ENCODE measurements around the gene CLMN.
"Not testable (repeated sequence)": the region's sequence is repeated elsewhere in the genome, so short reads cannot be mapped to it uniquely, and the experiment has no call there.

The CLMN gene

GRCh38 chr14:95182379-95182778 is 137.3 kb downstream of the CLMN start:
- intact Hi-C loops (cut with DNase I; ENCODE audit: low total_unique reads): no loop called here

GRCh38 chr14:95180966-95181741 is 138.6 kb downstream of the CLMN start:
- Histone ChIP-seq H3K4me3 (no peak overlapping the region), H3K27me3 (no peaks in the 10 kb centered on the region), H3K36me3 (peaks cover 0 to 4% (median 4%) of the 10 kb centered on the region in 3 donors), H3K4me1 (peaks cover 0 to 17% (median 5%) of the 10 kb centered on the region in 4 donors), H3K9me3 (no peaks in the 10 kb centered on the region), H3K27ac (no peak overlapping the region)
- TF ChIP-seq CTCF (IDR thresholded peaks at IDR 0.05): no peak
- DNase-seq: no peak
- intact Hi-C loops (cut with DNase I; ENCODE audit: low total_unique reads): no loop called here

More at GRCh38 chr14:95182379-95182778, 137.3 kb downstream of the CLMN start:
- TF ChIP-seq CTCF (IDR thresholded peaks at IDR 0.05): no peak
- DNase-seq: no peak
- Histone ChIP-seq H3K36me3 (peaks cover 0 to 4% (median 4%) of the 10 kb centered on the region in 3 donors), H3K4me3 (no peak overlapping the region), H3K4me1 (peaks cover 0 to 17% (median 5%) of the 10 kb centered on the region in 4 donors), H3K27me3 (no peaks in the 10 kb centered on the region), H3K9me3 (no peaks in the 10 kb centered on the region), H3K27ac (no peak overlapping the region)

- H3K4me3 ChIP-seq; H3K27ac ChIP-seq; intact Hi-C loops (cut with DNase I; ENCODE audit: low total_unique reads); H3K9me3 ChIP-seq; H3K4me1 ChIP-seq; H3K36me3 ChIP-seq; DNase-seq; H3K27me3 ChIP-seq: not testable (repeated sequence)
These were observed 144.0 kb downstream of the CLMN start for GRCh38 chr14:95175670-95176069.

GRCh38 chr14:95174184-95174792 is 145.4 kb downstream of the CLMN start:
- peak in 1 of 2 experiments; percentile 21 for TF ChIP-seq CTCF (IDR thresholded peaks at IDR 0.05)
- intact Hi-C loops (cut with DNase I; ENCODE audit: low total_unique reads): no loop called here
- H3K27ac ChIP-seq: no peak overlapping the region
- H3K4me1 ChIP-seq: no peaks in the 10 kb centered on the region
- no peaks in the 10 kb centered on the region for H3K9me3 ChIP-seq
- DNase-seq: no peak
- H3K36me3 ChIP-seq: peaks cover 0 to under 1% (median 0%) of the 10 kb centered on the region in 3 donors
- no peak overlapping the region for H3K4me3 ChIP-seq
- H3K27me3 ChIP-seq: no peaks in the 10 kb centered on the region

GRCh38 chr14:95173518-95173917 is 146.2 kb downstream of the CLMN start:
- DNase-seq: no peak
- no peaks in the 10 kb centered on the region for H3K4me1 ChIP-seq
- no peaks in the 10 kb centered on the region for H3K9me3 ChIP-seq
- H3K36me3 ChIP-seq: no peaks in the 10 kb centered on the region
- no peak overlapping the region for H3K4me3 ChIP-seq
- TF ChIP-seq CTCF (IDR thresholded peaks at IDR 0.05): no peak
- H3K27ac ChIP-seq: no peak overlapping the region
- no peaks in the 10 kb centered on the region for H3K27me3 ChIP-seq
- intact Hi-C loops (cut with DNase I; ENCODE audit: low total_unique reads): no loop called here

GRCh38 chr14:95167177-95167576 is 152.5 kb downstream of the CLMN start:
- no peak for TF ChIP-seq CTCF (IDR thresholded peaks at IDR 0.05)
- no peak for DNase-seq
- intact Hi-C loops (cut with DNase I; ENCODE audit: low total_unique reads): no loop called here
- Histone ChIP-seq H3K27ac (no peak overlapping the region), H3K27me3 (no peaks in the 10 kb centered on the region), H3K4me1 (no peaks in the 10 kb centered on the region), H3K9me3 (peaks cover 0 to 9% (median 6%) of the 10 kb centered on the region in 3 donors), H3K36me3 (peaks cover 0 to 4% (median 0%) of the 10 kb centered on the region in 3 donors), H3K4me3 (no peak overlapping the region)

Data from tibial artery (tissue), 4 donors.